ENCODE results near the gene MEGF6.
A peak's percentile ranks its signal among the peaks of the same experiment; 100 is the strongest.

The MEGF6 gene

GRCh38 chr1:3657578-3658230, 46.4 kb upstream of the MEGF6 start:
- Histone ChIP-seq H3K4me3 (ENCODE audit: low read depth, low read length) (no peak overlapping the region), H3K27me3 (ENCODE audit: insufficient read depth, low read depth, severe bottlenecking) (no peaks in the 10 kb centered on the region), H3K36me3 (peaks cover 36% of the 10 kb centered on the region), H3K27ac (peak overlapping the region; percentile 8; the same call in 1 of the 2 replicates), H3K9me3 (ENCODE audit: severe bottlenecking) (no peaks in the 10 kb centered on the region)
- DNase-seq, result no peak
- no peak for TF ChIP-seq CTCF (IDR thresholded peaks at IDR 0.05; ENCODE audit: low read depth, low read length)

GRCh38 chr1:3657096-3657475, 45.8 kb upstream of the MEGF6 start:
- Histone ChIP-seq H3K4me3 (ENCODE audit: low read depth, low read length) (no peak overlapping the region), H3K27ac (no peak overlapping the region), H3K9me3 (ENCODE audit: severe bottlenecking) (no peaks in the 10 kb centered on the region), H3K27me3 (ENCODE audit: insufficient read depth, low read depth, severe bottlenecking) (no peaks in the 10 kb centered on the region), H3K36me3 (peaks cover 31% of the 10 kb centered on the region)
- no peak for DNase-seq
- no peak for TF ChIP-seq CTCF (IDR thresholded peaks at IDR 0.05; ENCODE audit: low read depth, low read length)

GRCh38 chr1:3656450-3657095, 45.3 kb upstream of the MEGF6 start:
- TF ChIP-seq CTCF (IDR thresholded peaks at IDR 0.05; ENCODE audit: low read depth, low read length), result no peak
- Histone ChIP-seq H3K27ac (peak overlapping the region; percentile 44), H3K36me3 (peaks cover 30% of the 10 kb centered on the region), H3K4me3 (ENCODE audit: low read depth, low read length) (no peak overlapping the region), H3K9me3 (ENCODE audit: severe bottlenecking) (no peaks in the 10 kb centered on the region), H3K27me3 (ENCODE audit: insufficient read depth, low read depth, severe bottlenecking) (no peaks in the 10 kb centered on the region)
- DNase-seq, result no peak

GRCh38 chr1:3654549-3655281, 43.4 kb upstream of the MEGF6 start:
- Histone ChIP-seq H3K9me3 (ENCODE audit: severe bottlenecking) (peaks cover 9% of the 10 kb centered on the region), H3K4me3 (ENCODE audit: low read depth, low read length) (no peak overlapping the region), H3K27me3 (ENCODE audit: insufficient read depth, low read depth, severe bottlenecking) (no peaks in the 10 kb centered on the region), H3K27ac (peak overlapping the region; percentile 1; the same call in 1 of the 2 replicates), H3K36me3 (peaks cover 30% of the 10 kb centered on the region)
- DNase-seq, result no peak
- TF ChIP-seq CTCF (IDR thresholded peaks at IDR 0.05; ENCODE audit: low read depth, low read length), result no peak

GRCh38 chr1:3653286-3653618, 41.9 kb upstream of the MEGF6 start:
- Histone ChIP-seq H3K27ac (peak overlapping the region; percentile 95), H3K9me3 (ENCODE audit: severe bottlenecking) (peaks cover 9% of the 10 kb centered on the region), H3K27me3 (ENCODE audit: insufficient read depth, low read depth, severe bottlenecking) (no peaks in the 10 kb centered on the region), H3K4me3 (ENCODE audit: low read depth, low read length) (peak overlapping the region; percentile 86), H3K36me3 (peaks cover 33% of the 10 kb centered on the region)
- DNase-seq, result no peak
- TF ChIP-seq CTCF (IDR thresholded peaks at IDR 0.05; ENCODE audit: low read depth, low read length), result no peak

Data from WERI-Rb-1 (cell line).